Measurements from ENCODE around the gene SLCO2A1.

Gene SLCO2A1

DNA sequence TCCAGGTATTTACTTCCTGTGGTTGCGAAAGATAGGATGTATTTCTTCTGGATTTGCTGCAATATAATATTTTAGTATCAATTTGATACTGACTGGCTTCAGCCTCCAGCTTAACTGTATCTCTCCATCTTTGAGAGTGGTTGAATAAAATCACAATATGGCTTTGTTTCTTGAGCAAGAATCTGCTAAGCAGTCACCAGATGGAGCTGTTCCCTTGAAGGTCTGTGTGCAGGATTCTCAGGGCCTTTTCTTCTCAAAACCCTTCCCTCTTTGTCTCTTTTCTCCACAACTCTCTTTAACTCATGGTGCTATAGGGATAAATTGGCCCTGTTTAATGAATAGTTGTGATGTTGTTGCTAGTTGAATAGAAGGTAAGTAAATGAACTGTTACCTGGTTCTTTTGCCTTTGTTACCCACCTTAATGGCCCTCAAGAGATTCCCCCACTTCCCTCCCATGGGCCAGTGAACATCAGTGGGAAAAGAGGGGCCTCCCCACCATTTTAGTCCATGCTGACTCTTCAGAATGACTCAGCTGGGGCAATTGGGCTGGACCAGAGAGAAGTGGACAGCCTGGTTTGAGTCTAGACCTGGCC is 99.3 kb downstream of the SLCO2A1 start (continued):
- TF ChIP-seq, protein P1, sequence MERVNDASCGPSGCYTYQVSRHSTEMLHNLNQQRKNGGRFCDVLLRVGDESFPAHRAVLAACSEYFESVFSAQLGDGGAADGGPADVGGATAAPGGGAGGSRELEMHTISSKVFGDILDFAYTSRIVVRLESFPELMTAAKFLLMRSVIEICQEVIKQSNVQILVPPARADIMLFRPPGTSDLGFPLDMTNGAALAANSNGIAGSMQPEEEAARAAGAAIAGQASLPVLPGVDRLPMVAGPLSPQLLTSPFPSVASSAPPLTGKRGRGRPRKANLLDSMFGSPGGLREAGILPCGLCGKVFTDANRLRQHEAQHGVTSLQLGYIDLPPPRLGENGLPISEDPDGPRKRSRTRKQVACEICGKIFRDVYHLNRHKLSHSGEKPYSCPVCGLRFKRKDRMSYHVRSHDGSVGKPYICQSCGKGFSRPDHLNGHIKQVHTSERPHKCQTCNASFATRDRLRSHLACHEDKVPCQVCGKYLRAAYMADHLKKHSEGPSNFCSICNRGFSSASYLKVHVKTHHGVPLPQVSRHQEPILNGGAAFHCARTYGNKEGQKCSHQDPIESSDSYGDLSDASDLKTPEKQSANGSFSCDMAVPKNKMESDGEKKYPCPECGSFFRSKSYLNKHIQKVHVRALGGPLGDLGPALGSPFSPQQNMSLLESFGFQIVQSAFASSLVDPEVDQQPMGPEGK (tag by site-specific recombination; IDR thresholded peaks at IDR 0.05), result no peak
- no peak for TF ChIP-seq ZNF514 (tag by site-specific recombination; IDR thresholded peaks at IDR 0.05)
- TF ChIP-seq, protein P2, sequence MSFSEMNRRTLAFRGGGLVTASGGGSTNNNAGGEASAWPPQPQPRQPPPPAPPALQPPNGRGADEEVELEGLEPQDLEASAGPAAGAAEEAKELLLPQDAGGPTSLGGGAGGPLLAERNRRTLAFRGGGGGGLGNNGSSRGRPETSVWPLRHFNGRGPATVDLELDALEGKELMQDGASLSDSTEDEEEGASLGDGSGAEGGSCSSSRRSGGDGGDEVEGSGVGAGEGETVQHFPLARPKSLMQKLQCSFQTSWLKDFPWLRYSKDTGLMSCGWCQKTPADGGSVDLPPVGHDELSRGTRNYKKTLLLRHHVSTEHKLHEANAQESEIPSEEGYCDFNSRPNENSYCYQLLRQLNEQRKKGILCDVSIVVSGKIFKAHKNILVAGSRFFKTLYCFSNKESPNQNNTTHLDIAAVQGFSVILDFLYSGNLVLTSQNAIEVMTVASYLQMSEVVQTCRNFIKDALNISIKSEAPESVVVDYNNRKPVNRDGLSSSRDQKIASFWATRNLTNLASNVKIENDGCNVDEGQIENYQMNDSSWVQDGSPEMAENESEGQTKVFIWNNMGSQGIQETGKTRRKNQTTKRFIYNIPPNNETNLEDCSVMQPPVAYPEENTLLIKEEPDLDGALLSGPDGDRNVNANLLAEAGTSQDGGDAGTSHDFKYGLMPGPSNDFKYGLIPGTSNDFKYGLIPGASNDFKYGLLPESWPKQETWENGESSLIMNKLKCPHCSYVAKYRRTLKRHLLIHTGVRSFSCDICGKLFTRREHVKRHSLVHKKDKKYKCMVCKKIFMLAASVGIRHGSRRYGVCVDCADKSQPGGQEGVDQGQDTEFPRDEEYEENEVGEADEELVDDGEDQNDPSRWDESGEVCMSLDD (tag by site-specific recombination; IDR thresholded peaks at IDR 0.05), result no peak
- no peak for TF ChIP-seq SP3 (tag by site-specific recombination; IDR thresholded peaks at IDR 0.05)
- no peak for TF ChIP-seq ZSCAN23 (tag by site-specific recombination; IDR thresholded peaks at IDR 0.05)
- TF ChIP-seq ZNF76 (tag by site-specific recombination; IDR thresholded peaks at IDR 0.05; ENCODE audit: borderline replicate concordance, low read depth), result no peak
- no peak for TF ChIP-seq ZNF549 (tag by site-specific recombination; IDR thresholded peaks at IDR 0.05)

DNA sequence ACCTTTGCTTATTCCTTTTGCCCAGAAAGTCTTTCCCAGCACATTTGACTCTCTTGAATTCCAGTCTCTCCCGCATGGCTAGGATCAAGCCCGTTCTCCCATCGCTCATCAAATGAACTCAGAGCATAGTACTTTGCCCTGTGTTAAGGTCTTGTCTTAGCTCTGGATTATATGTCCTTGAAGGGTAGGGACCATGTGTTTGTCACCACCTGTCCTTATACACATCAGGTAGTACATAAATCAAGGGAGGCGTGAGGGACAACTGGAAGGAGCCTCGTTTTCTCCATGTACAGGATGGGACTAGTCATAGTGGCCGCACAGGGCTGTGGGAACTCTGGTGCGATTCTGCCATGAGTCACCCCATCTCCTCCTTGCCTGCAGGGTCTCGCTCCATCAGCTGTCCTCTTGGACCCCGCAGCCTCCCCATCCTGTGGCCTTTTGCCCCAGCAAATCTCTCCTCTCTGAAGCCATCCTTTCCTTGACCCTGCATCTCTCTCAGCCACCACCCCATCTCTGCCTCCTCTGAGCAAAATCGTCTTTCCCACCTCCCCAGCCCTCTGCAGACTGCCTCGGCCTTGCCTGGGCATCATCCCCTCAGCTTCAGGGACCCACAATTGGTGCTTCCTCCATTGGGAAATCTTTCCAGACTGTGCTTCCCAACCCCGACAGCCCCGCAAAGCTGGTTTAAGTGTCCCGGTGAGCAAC is 100.7 kb downstream of the SLCO2A1 start:
- Histone ChIP-seq H3K4me3 (ENCODE audit: low read depth, low read length) (no peak overlapping the region), H3K4me1 (ENCODE audit: control insufficient read depth, insufficient read depth, low read length) (no peaks in the 10 kb centered on the region), H3K36me3 (ENCODE audit: control insufficient read depth in 2 of 2, insufficient read depth in 1 of 2, low read length in 2 of 2) (no peaks in the 10 kb centered on the region), H3K27ac (ENCODE audit: extremely low read depth, low read depth, low read length) (no peak overlapping the region), H3K9me3 (ENCODE audit: control insufficient read depth, insufficient read depth, low read depth, low read length) (no peaks in the 10 kb centered on the region)
- CTCF ChIA-PET, result interaction anchor here (0.6 to 6.3 kb wide), 9 partner anchors 15 to 379 kb away, joined by 3 to 45 read pairs (median 4); no protein-coding TSS in a partner anchor
- POLR2A ChIA-PET, result no interaction called here
- TF ChIP-seq ZNF184 (tag by site-specific recombination; IDR thresholded peaks at IDR 0.05), result no peak
- no peak for TF ChIP-seq ZNF521 (tag by site-specific recombination; IDR thresholded peaks at IDR 0.05)
- TF ChIP-seq ZNF571 (tag by site-specific recombination; IDR thresholded peaks at IDR 0.05), result no peak
- TF ChIP-seq, protein P3, sequence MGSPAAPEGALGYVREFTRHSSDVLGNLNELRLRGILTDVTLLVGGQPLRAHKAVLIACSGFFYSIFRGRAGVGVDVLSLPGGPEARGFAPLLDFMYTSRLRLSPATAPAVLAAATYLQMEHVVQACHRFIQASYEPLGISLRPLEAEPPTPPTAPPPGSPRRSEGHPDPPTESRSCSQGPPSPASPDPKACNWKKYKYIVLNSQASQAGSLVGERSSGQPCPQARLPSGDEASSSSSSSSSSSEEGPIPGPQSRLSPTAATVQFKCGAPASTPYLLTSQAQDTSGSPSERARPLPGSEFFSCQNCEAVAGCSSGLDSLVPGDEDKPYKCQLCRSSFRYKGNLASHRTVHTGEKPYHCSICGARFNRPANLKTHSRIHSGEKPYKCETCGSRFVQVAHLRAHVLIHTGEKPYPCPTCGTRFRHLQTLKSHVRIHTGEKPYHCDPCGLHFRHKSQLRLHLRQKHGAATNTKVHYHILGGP (tag by site-specific recombination; IDR thresholded peaks at IDR 0.05), result no peak

DNA sequence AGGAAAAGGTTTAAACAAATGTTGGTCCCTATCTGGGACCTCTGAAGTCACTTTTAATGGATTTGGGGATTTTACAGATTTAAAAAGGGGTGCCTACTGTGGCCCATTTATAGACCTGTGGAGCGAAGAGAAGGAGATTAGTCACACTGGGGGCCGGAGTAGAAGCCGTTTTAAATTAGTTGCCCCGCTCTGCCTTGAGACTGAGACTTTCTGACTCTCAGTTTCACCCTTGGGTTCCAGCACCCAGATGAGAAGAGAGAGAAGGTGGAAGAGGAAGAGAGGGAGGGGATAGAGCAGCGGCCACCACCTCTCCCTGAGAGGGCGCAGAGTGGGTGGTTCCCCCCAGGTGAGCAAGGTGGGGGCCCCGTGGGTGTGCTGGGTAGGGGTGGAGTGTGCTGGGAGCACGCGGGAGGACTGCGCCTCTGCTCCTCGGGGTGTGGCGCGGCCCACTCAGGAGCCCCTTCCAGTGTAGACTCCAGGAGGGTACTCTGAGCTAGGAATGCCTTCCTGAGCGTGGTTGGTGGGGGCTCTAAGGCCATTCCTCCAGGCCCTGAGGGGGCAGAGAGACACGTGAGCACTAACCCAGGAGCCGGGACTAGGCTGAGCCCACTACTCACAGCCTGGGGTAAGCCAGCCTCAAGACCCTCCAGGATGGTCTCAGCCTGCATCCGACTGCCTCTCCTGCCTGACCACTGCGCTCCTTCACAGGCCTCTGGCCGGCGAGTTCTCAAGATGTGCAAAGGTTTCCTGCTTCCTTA is 101.4 kb downstream of the SLCO2A1 start:
- Histone ChIP-seq H3K9me3 (ENCODE audit: control insufficient read depth, insufficient read depth, low read depth, low read length) (no peaks in the 10 kb centered on the region), H3K27ac (ENCODE audit: extremely low read depth, low read depth, low read length) (no peak overlapping the region), H3K36me3 (ENCODE audit: control insufficient read depth in 2 of 2, insufficient read depth in 1 of 2, low read length in 2 of 2) (no peaks in the 10 kb centered on the region), H3K4me1 (ENCODE audit: control insufficient read depth, insufficient read depth, low read length) (no peaks in the 10 kb centered on the region), H3K4me3 (ENCODE audit: low read depth, low read length) (no peak overlapping the region)
- CTCF ChIA-PET, result interaction anchor here (0.6 to 6.3 kb wide), 14 partner anchors 15 to 380 kb away, joined by 3 to 45 read pairs (median 4); no protein-coding TSS in a partner anchor
- POLR2A ChIA-PET, result no interaction called here
- TF ChIP-seq ZFHX2 (tag by site-specific recombination; conservative IDR thresholded peaks at IDR 0.05) (peak; percentile 22; the same call in 1 of the 2 replicates), ZNF169 (tag by site-specific recombination; IDR thresholded peaks at IDR 0.05) (no peak), EGR2 (tag by site-specific recombination; IDR thresholded peaks at IDR 0.05; ENCODE audit: low read depth) (peak; percentile 45; the same call in 1 of the 2 replicates)
